Fibroblast of mammary gland (primary cell): Measurements from ENCODE around the gene TMEM132E.

Experiments
- DNase-seq: peaks from one replicate; pipeline ENCODE4 v3.0.0-alpha.2; 2010; ENCODE audit warnings: low read depth
- H3K4me3 ChIP-seq: 2 replicates; pipeline ENCODE4 v1.5.1; 2011; ENCODE audit warnings: low read depth, mild to moderate bottlenecking, low read length, moderate library complexity; ENCODE audit not compliant: control insufficient read depth
- TF ChIP-seq, protein P1 (sequence below): conservative IDR thresholded peaks from 2 replicates; pipeline ENCODE4 v1.5.1; 2011; ENCODE audit warnings: low read depth, low read length, inconsistent platforms; ENCODE audit not compliant: control insufficient read depth, insufficient read depth

TMEM132E gene

DNA sequence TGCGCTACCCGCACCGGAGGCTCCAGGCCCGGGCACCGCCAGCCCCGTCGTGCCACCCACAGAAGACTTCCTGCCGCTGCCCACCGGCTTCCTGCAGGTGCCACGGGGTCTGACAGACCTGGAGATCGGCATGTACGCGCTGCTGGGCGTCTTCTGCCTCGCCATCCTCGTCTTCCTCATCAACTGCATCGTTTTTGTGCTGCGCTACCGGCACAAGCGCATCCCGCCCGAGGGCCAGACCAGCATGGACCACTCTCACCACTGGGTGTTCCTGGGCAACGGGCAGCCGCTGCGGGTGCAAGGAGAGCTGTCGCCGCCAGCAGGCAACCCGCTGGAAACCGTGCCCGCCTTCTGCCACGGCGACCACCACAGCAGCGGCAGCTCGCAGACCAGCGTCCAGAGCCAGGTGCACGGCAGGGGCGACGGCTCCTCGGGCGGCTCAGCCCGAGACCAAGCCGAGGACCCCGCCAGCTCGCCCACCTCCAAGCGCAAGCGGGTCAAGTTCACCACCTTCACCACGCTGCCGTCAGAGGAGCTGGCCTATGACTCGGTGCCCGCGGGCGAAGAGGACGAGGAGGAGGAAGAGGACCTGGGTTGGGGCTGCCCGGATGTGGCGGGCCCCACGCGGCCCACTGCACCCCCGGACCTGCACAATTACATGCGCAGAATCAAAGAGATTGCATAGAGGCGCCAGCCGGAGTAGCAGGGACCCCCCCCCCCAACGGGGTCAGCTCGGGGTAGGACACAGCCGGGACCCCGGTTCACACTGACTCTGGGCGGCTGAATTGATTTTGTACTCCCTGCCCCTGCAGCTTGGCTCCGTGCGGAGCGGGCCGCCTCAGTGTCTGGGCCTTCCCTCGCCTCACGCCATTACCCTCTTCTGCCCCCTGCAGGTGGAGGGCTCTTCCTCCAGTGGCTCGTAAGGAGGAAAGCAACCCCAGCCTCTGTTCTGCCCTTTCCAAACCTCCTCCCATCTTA is 58.5 kb downstream of the TMEM132E start:
- peak; percentile 58 for DNase-seq
- no peak overlapping the region for H3K4me3 ChIP-seq
- TF ChIP-seq, protein P1, sequence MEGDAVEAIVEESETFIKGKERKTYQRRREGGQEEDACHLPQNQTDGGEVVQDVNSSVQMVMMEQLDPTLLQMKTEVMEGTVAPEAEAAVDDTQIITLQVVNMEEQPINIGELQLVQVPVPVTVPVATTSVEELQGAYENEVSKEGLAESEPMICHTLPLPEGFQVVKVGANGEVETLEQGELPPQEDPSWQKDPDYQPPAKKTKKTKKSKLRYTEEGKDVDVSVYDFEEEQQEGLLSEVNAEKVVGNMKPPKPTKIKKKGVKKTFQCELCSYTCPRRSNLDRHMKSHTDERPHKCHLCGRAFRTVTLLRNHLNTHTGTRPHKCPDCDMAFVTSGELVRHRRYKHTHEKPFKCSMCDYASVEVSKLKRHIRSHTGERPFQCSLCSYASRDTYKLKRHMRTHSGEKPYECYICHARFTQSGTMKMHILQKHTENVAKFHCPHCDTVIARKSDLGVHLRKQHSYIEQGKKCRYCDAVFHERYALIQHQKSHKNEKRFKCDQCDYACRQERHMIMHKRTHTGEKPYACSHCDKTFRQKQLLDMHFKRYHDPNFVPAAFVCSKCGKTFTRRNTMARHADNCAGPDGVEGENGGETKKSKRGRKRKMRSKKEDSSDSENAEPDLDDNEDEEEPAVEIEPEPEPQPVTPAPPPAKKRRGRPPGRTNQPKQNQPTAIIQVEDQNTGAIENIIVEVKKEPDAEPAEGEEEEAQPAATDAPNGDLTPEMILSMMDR, result peak; percentile 77

DNA sequence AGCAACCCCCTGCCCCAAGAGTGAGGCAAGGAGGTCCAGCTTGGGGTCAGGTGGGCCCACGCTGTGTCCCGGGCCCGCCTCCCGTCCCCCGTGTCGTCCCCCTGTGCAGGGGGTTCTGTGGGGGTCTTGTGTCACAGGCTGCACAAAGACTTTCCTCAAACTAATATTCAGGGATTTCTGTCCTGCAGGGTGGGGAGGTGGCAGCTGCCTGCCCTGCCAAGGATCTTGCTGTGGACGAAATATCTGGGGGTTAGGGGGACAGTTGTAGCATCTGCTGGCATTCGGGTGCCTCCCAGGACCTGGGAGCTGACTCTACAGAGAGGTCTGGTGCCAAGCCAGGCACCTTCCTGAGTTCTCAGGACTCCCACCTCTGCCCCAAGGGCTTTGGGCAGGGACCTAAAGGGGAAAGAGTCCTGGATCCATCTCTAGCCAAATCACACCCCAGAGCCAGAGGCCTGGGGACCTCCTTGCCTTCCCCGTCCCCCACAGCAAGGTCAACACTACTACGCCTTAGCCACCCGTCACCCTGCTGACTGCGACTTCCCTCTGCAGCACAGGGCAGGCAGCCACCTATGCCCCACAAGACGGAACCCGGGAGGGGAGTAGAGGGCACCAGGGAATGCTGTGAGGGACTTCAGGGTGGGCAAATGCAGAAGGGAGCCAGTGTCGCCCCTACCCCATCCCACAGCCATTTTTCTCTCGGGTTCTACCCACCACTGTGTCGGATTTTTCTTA is 59.3 kb downstream of the TMEM132E start:
- H3K4me3 ChIP-seq, result no peak overlapping the region
- DNase-seq, result no peak
- TF ChIP-seq, protein P1, result no peak

DNA sequence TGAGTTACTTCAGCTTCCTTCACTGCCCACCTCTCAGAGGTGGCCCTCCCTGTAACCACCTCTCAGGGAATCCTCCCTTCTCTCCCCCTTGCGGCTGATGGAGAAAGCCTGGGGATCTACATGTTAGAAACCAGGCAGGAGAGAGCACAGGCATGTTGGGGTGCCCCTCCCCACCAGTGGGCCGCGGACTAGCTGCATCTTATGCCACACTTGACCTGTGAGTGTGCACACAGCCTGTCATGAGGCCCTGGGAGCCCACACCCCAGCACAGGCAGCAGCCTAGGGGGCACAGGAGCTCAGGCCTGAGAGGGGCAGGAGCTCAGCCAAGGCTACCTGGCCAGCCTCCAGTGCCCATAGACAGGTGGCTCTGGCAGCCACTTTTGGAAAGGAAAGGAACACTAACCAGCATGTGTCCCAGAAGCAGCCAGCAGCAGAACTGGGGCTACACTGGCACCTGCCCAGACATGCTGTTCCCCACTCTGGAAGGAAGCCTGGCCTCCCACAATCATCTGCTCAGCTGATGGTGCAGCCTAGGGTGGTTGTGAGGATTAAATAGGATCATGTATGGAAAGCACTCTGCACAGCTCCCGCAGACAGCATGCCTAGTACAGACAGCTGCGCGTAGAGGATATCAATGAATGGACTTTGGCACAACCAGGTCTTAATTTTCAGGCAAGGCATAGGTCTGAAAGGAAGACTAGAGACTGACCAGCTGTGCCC is 60.5 kb downstream of the TMEM132E start:
- TF ChIP-seq, protein P1, result no peak
- H3K4me3 ChIP-seq, result no peak overlapping the region
- DNase-seq, result no peak

DNA sequence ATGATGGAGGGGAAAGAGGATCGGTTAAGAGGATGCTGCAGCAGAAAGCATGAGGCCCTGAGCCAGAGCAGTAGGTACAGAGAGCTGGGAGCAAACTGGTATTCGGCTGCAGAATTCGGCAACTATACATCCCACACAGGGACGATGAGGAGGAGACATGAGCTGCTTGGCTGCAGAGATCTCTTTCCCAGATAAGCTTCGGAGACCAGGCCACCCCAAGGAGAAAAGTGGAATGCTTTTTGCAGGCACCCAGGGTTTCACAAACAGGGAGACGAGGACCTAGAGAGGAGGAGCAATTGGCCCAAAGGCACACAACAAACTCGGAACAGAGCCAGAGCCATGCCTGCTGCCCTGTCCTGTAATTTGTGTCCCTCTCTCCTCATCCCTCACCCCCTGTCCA is 62.0 kb downstream of the TMEM132E start:
- no peak for DNase-seq
- H3K4me3 ChIP-seq, result no peak overlapping the region
- TF ChIP-seq, protein P1, result no peak

DNA sequence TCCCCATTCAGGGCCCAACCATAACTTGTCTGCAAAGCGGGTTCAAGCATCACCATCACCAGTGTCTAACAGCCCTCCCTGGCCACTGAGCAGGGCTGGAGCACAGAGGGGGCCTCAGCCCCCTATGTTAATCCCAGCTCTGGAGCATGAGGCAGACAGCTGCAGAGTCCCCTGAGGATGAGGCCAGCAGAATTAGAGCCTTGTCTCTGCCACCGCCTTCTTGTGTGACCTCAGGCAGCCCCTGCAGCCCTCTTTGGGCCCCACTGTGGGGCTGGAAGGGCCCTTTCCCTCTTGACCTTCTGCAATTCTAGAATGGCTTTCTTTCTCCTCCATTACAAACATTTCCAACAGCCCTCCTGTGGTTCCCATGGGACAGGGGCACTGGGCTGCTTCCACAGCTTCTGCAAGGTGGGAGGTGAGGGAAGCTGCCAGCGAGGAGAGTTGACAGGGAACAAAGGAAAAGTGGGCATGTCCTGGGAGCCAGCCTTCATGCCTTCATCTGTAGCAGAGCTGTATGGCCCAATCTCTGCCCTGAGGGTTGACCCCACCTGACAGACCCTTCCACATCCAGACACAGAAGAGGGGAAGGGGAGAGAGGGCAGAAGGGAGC is 65.7 kb downstream of the TMEM132E start:
- no peak overlapping the region for H3K4me3 ChIP-seq
- TF ChIP-seq, protein P1, result no peak
- no peak for DNase-seq

DNA sequence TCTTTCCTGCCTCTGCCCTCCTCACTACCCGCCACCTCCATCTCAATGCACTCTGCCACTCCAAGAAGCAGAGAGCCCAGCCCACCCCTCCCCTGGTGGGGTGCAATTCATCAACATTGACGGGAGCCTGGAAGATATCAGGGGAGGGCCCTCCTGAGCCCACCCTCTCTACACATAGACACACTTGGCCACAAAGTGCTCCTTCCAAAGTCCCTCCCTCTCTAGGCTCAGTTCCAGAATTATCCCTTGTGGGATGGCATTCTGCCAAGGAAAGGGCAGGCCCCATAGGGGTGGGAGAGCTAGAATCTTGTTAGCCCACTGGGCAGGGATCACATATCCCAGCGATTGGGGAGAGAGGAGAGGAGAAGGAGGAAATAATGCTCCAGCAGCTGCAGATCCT is 66.2 kb downstream of the TMEM132E start:
- TF ChIP-seq, protein P1, result no peak
- no peak overlapping the region for H3K4me3 ChIP-seq
- no peak for DNase-seq
